RWPE2 (cell line): ENCODE measurements around the gene F2RL2.

Experiments
- ATAC-seq: fragments of 200-7000 bp; cut with Tn5 transposase; 3 replicates; pipeline ENCODE4 v1.9.1; 2021; ENCODE audit warnings: low read depth
- DNase-seq: peaks from one replicate; pipeline ENCODE4 v3.0.0-alpha.2; 2020; ENCODE audit warnings: low spot score
- H3K27ac ChIP-seq: fragments of 450-650 bp; 2 replicates; pipeline ENCODE4 v1.5.1; 2017; ENCODE audit warnings: mild to moderate bottlenecking; ENCODE audit not compliant: poor library complexity, severe bottlenecking
- H3K27me3 ChIP-seq: fragments of 250-450 bp; sonication (Bioruptor Pico); 2 replicates; pipeline ENCODE4 v1.5.1; 2021; ENCODE audit warnings: mild to moderate bottlenecking, moderate library complexity; ENCODE audit not compliant: insufficient read depth, poor library complexity, severe bottlenecking
- H3K36me3 ChIP-seq: fragments of 250-450 bp; sonication (Bioruptor Pico); 2 replicates; pipeline ENCODE4 v1.5.1; 2020; ENCODE audit warnings: low read depth, mild to moderate bottlenecking, moderate library complexity
- H3K4me1 ChIP-seq: fragments of 250-450 bp; sonication (Bioruptor Pico); 2 replicates; pipeline ENCODE4 v1.5.1; 2021; ENCODE audit warnings: mild to moderate bottlenecking, moderate library complexity; ENCODE audit not compliant: insufficient read depth, poor library complexity, severe bottlenecking
- H3K4me3 ChIP-seq: fragments of 250-450 bp; sonication (Bioruptor Pico); 2 replicates; pipeline ENCODE4 v1.5.1; 2021; ENCODE audit warnings: mild to moderate bottlenecking, moderate library complexity; ENCODE audit not compliant: severe bottlenecking
- H3K9me3 ChIP-seq: fragments of 250-450 bp; sonication (Bioruptor Pico); 2 replicates; pipeline ENCODE4 v1.5.1; 2021; ENCODE audit warnings: mild to moderate bottlenecking, moderate library complexity; ENCODE audit not compliant: severe bottlenecking
- TF ChIP-seq, protein P1 (sequence below): fragments of 450-650 bp; IDR thresholded peaks from one replicate; pipeline ENCODE4 v1.5.1; 2017; ENCODE audit warnings: mild to moderate bottlenecking, moderate library complexity; ENCODE audit not compliant: poor library complexity, severe bottlenecking

F2RL2 gene

DNA sequence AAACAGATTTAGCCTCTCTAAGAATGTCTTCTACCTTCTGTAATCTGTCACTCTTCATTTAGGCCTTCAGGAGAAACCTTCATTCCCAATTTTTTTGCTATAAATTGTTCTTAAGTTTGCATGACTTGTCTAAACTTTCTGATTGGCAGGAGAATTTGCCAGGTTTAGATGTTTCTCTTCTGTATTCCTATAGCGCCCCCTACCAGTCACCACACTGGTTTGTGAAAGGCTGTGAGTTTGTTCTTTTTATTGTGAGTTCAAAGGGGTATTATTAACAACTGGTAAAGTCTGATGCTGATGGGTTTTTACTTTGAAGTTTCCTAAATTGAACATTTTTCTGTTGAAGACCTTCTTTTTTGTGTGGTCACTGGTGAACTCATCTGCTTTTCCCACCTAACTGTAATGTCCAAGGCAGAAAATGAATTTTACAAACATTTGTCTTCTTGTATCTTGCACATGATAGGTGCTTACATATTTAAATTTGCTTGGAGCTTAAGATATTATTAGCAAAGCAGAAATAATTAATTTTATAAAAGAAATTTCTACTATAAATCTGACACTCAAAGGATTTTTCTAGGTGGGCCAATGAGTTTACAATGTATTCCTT, 18.4 kb upstream of the F2RL2 start:
- no peaks in the 10 kb centered on the region for H3K36me3 ChIP-seq
- H3K4me1 ChIP-seq, result no peaks in the 10 kb centered on the region
- H3K27me3 ChIP-seq, result no peaks in the 10 kb centered on the region
- no peak overlapping the region for H3K27ac ChIP-seq
- H3K9me3 ChIP-seq, result no peaks in the 10 kb centered on the region
- DNase-seq (no peak), ATAC-seq (no peak)
- TF ChIP-seq, protein P1, sequence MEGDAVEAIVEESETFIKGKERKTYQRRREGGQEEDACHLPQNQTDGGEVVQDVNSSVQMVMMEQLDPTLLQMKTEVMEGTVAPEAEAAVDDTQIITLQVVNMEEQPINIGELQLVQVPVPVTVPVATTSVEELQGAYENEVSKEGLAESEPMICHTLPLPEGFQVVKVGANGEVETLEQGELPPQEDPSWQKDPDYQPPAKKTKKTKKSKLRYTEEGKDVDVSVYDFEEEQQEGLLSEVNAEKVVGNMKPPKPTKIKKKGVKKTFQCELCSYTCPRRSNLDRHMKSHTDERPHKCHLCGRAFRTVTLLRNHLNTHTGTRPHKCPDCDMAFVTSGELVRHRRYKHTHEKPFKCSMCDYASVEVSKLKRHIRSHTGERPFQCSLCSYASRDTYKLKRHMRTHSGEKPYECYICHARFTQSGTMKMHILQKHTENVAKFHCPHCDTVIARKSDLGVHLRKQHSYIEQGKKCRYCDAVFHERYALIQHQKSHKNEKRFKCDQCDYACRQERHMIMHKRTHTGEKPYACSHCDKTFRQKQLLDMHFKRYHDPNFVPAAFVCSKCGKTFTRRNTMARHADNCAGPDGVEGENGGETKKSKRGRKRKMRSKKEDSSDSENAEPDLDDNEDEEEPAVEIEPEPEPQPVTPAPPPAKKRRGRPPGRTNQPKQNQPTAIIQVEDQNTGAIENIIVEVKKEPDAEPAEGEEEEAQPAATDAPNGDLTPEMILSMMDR, result peak; percentile 80
- H3K4me3 ChIP-seq, result no peak overlapping the region

DNA sequence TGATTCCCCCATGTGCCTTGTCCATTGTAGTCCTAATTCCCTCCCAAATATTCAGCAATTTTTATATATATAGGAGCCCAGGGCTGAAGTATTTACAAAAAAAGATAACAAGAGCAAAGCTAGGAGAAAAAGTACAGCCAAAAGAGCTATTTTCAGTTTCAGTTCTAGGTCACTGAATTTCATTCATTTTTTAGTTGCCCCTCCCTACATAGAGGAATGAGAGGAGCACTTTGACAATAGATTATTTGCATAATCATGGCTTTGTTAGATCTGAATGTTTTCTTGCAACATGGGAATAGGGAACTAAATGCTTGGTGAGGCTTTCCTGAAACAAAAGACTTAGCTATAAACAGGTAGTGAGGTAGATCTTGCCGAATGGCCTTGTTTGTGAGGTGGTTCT, 15.3 kb upstream of the F2RL2 start:
- Histone ChIP-seq H3K27me3 (no peaks in the 10 kb centered on the region), H3K27ac (no peak overlapping the region), H3K4me3 (no peak overlapping the region), H3K36me3 (no peaks in the 10 kb centered on the region), H3K4me1 (no peaks in the 10 kb centered on the region), H3K9me3 (no peaks in the 10 kb centered on the region)
- TF ChIP-seq, protein P1, result no peak
- no peak for DNase-seq
- no peak for ATAC-seq

DNA sequence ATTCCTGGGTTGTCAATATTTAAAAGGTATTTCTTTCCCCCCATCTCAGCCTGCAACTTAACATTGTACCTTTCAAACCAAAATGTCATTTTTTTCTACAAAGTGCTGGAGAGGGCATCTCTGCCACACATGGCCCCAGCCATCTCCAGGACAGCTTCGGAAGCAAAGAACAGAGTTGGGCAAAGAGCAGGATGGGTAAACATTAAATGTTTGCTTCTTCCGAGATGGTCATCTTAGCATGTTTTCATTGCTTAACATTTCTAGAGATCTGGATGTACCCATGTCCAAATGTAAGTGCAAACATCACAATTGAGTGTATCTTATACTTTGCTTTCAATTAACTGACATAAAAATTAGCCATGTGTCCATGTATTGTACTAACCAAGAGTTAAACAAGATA, 14.3 kb upstream of the F2RL2 start:
- H3K27ac ChIP-seq, result no peak overlapping the region
- ATAC-seq (no peak), DNase-seq (no peak)
- H3K27me3 ChIP-seq, result no peaks in the 10 kb centered on the region
- no peaks in the 10 kb centered on the region for H3K4me1 ChIP-seq
- TF ChIP-seq, protein P1, result no peak
- no peaks in the 10 kb centered on the region for H3K36me3 ChIP-seq
- H3K4me3 ChIP-seq, result no peak overlapping the region
- no peaks in the 10 kb centered on the region for H3K9me3 ChIP-seq

DNA sequence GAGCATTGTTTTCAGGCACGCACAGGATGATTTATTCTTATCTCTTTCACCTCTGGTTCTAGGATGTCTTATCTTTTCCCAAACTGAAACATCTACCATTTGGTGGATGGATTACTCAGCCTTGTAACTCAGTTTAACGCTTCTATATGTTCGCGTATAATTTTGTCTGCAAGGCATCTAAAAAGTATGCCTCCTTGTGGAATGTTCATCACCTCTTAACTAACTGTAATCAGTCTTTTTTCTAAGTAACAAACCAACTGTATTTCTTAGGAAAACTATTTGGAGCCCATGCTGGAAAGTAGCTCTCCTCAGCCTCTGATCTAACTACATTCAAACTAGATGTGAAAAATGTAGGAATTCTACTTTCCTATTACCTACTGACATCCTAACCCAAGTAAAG, 11.5 kb upstream of the F2RL2 start:
- Histone ChIP-seq H3K9me3 (no peaks in the 10 kb centered on the region), H3K4me3 (no peak overlapping the region), H3K4me1 (no peaks in the 10 kb centered on the region), H3K27me3 (no peaks in the 10 kb centered on the region), H3K36me3 (no peaks in the 10 kb centered on the region), H3K27ac (no peak overlapping the region)
- ATAC-seq, result no peak
- DNase-seq, result no peak
- TF ChIP-seq, protein P1, result peak; percentile 9

DNA sequence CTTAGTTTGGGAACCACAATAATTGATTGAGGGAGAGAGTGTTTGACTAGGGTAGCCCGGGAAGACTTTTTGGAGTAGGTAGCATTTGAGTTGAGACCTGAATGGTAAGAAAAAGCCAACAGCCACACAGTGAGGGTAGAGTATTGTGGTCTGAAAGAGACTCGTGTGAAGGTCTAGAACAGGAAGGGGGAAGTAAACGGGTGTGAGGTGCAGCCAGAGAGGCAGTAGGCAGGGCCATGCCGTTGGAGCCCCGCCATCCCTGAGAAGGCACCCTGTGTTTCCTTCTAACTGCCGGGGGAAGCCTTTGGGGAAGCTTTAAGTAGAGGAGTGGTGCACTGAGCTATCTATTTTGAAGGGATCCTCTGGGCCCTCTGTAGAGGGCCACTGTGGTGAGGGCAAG, 3.5 kb upstream of the F2RL2 start:
- TF ChIP-seq, protein P1, result no peak
- Histone ChIP-seq H3K9me3 (no peaks in the 10 kb centered on the region), H3K4me1 (no peaks in the 10 kb centered on the region), H3K27me3 (no peaks in the 10 kb centered on the region), H3K27ac (no peak overlapping the region), H3K4me3 (no peak overlapping the region), H3K36me3 (no peaks in the 10 kb centered on the region)
- DNase-seq (no peak), ATAC-seq (no peak)
